Measurements from ENCODE around the gene PHIP.
"Not testable (repeated sequence)": the region's sequence is repeated elsewhere in the genome, so short reads cannot be mapped to it uniquely, and the experiment has no call there.

The PHIP gene

GRCh38 chr6:78911218-78911940 is 166.7 kb downstream of the PHIP start:
- DNase-seq, result no peak

- no peak for DNase-seq
Measured at GRCh38 chr6:78910591-78911171, 167.4 kb downstream of the PHIP start.

GRCh38 chr6:78910010-78910409 is 168.0 kb downstream of the PHIP start:
- DNase-seq, result no peak

- peak; percentile 52 to 68 for DNase-seq
Measured at GRCh38 chr6:78909391-78909790, 168.7 kb downstream of the PHIP start.

- DNase-seq, result no peak
Measured at GRCh38 chr6:78908621-78909020, 169.4 kb downstream of the PHIP start.

GRCh38 chr6:78896227-78896626 is 181.8 kb downstream of the PHIP start:
- peak in 1 of 2 donors; percentile 10 for DNase-seq

GRCh38 chr6:78889901-78890300 is 188.2 kb downstream of the PHIP start:
- DNase-seq, result not testable (repeated sequence)

Data from inflammatory macrophage treated with lipopolysaccharide for 1 hour (primary cell).